Measurements from ENCODE around the gene FOXJ1.
A peak's percentile ranks its signal among the peaks of the same experiment; 100 is the strongest.

The FOXJ1 gene

DNA sequence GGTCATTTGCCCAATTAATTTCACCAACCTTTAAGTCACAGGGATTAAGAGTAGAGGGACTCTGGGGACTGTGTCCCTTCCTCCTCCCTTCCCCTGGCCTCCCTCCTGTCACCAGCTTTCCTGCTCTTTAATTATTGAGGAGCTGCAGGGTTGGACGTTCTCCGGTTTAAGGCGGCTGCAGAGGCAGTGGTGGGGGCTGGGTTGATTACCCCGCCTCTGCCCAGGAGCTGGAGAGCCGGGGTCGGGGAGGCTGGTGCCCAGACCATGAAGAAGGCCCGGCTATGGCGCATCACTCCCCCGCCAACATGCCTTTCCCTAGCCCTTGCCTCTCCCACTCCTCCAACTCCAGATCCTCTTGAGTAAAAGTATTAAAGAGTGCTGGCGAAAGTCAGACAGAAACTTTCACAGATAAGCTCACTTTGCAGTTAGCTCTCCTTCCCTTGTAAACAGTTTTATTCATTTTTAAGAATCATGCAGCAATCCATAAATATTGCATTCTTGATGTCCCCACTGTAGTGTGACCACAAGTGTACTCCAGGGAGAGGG is 1.1 kb upstream of the FOXJ1 start:
- ChIA-PET POLR2A (interaction anchor here (0.6 to 1.5 kb wide), 2 partner anchors 8 to 9 kb away, joined by 3 to 4 read pairs; no protein-coding TSS in a partner anchor), CTCF (interaction anchor here (0.6 to 4.3 kb wide), 9 partner anchors 13 to 141 kb away, joined by 3 to 38 read pairs (median 4); partner anchors contain the start of gene CDK3)
- Histone ChIP-seq H3K27ac (ENCODE audit: extremely low read depth, low read depth, low read length) (no peak overlapping the region), H3K36me3 (ENCODE audit: control insufficient read depth in 2 of 2, insufficient read depth in 1 of 2, low read length in 2 of 2) (peaks cover 0 to 17% of the 10 kb centered on the region in 2 experiments; a peak in 1 of 3 replicates), H3K4me1 (ENCODE audit: control insufficient read depth, insufficient read depth, low read length) (peaks cover 9% of the 10 kb centered on the region), H3K9me3 (ENCODE audit: control insufficient read depth, insufficient read depth, low read depth, low read length) (no peaks in the 10 kb centered on the region), H3K4me3 (ENCODE audit: low read depth, low read length) (no peak overlapping the region)
- TF ChIP-seq ZNF830 (tag by site-specific recombination; IDR thresholded peaks at IDR 0.05; ENCODE audit: low read depth) (no peak), ZBTB10 (tag by site-specific recombination; IDR thresholded peaks at IDR 0.05) (no peak), GLIS1 (tag by site-specific recombination; IDR thresholded peaks at IDR 0.05) (no peak), ZNF311 (tag by site-specific recombination; IDR thresholded peaks at IDR 0.05; ENCODE audit: borderline replicate concordance) (no peak), ZNF394 (tag by site-specific recombination; IDR thresholded peaks at IDR 0.05; ENCODE audit: borderline replicate concordance) (no peak), ZNF140 (tag by site-specific recombination; IDR thresholded peaks at IDR 0.05) (no peak), ZBTB48 (tag by site-specific recombination; IDR thresholded peaks at IDR 0.05) (no peak), KLF10 (tag by site-specific recombination; IDR thresholded peaks at IDR 0.05) (no peak), EGR2 (tag by site-specific recombination; IDR thresholded peaks at IDR 0.05; ENCODE audit: low read depth) (peak; percentile 68), ZNF16 (tag by site-specific recombination; IDR thresholded peaks at IDR 0.05; ENCODE audit: low read depth) (no peak), PRDM1 (tag by site-specific recombination; IDR thresholded peaks at IDR 0.05) (peak; percentile 93), WT1 (tag by site-specific recombination; IDR thresholded peaks at IDR 0.05) (0 out of 2 replicates have a peak, but pooled peaks have one; percentile 15), ZFHX2 (tag by site-specific recombination; conservative IDR thresholded peaks at IDR 0.05) (peak; percentile 80), ZNF621 (tag by site-specific recombination; IDR thresholded peaks at IDR 0.05) (no peak), ZNF768 (tag by site-specific recombination; IDR thresholded peaks at IDR 0.05) (no peak), ZNF335 (tag by site-specific recombination; conservative IDR thresholded peaks at IDR 0.05) (no peak), OSR2 (tag by site-specific recombination; IDR thresholded peaks at IDR 0.05) (no peak; the same call in 1 of the 2 replicates)
- TF ChIP-seq, protein P1, sequence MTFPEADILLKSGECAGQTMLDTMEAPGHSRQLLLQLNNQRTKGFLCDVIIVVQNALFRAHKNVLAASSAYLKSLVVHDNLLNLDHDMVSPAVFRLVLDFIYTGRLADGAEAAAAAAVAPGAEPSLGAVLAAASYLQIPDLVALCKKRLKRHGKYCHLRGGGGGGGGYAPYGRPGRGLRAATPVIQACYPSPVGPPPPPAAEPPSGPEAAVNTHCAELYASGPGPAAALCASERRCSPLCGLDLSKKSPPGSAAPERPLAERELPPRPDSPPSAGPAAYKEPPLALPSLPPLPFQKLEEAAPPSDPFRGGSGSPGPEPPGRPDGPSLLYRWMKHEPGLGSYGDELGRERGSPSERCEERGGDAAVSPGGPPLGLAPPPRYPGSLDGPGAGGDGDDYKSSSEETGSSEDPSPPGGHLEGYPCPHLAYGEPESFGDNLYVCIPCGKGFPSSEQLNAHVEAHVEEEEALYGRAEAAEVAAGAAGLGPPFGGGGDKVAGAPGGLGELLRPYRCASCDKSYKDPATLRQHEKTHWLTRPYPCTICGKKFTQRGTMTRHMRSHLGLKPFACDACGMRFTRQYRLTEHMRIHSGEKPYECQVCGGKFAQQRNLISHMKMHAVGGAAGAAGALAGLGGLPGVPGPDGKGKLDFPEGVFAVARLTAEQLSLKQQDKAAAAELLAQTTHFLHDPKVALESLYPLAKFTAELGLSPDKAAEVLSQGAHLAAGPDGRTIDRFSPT (tag by site-specific recombination; IDR thresholded peaks at IDR 0.05) = no peak
- TF ChIP-seq, protein P2, sequence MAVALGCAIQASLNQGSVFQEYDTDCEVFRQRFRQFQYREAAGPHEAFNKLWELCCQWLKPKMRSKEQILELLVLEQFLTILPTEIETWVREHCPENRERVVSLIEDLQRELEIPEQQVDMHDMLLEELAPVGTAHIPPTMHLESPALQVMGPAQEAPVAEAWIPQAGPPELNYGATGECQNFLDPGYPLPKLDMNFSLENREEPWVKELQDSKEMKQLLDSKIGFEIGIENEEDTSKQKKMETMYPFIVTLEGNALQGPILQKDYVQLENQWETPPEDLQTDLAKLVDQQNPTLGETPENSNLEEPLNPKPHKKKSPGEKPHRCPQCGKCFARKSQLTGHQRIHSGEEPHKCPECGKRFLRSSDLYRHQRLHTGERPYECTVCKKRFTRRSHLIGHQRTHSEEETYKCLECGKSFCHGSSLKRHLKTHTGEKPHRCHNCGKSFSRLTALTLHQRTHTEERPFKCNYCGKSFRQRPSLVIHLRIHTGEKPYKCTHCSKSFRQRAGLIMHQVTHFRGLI (tag by site-specific recombination; IDR thresholded peaks at IDR 0.05) = no peak; the same call in 1 of the 2 replicates
- TF ChIP-seq, protein P3, sequence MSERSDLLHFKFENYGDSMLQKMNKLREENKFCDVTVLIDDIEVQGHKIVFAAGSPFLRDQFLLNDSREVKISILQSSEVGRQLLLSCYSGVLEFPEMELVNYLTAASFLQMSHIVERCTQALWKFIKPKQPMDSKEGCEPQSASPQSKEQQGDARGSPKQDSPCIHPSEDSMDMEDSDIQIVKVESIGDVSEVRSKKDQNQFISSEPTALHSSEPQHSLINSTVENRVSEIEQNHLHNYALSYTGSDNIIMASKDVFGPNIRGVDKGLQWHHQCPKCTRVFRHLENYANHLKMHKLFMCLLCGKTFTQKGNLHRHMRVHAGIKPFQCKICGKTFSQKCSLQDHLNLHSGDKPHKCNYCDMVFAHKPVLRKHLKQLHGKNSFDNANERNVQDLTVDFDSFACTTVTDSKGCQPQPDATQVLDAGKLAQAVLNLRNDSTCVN (tag by site-specific recombination; optimal IDR thresholded peaks at IDR 0.05) = no peak
- TF ChIP-seq, protein P4, sequence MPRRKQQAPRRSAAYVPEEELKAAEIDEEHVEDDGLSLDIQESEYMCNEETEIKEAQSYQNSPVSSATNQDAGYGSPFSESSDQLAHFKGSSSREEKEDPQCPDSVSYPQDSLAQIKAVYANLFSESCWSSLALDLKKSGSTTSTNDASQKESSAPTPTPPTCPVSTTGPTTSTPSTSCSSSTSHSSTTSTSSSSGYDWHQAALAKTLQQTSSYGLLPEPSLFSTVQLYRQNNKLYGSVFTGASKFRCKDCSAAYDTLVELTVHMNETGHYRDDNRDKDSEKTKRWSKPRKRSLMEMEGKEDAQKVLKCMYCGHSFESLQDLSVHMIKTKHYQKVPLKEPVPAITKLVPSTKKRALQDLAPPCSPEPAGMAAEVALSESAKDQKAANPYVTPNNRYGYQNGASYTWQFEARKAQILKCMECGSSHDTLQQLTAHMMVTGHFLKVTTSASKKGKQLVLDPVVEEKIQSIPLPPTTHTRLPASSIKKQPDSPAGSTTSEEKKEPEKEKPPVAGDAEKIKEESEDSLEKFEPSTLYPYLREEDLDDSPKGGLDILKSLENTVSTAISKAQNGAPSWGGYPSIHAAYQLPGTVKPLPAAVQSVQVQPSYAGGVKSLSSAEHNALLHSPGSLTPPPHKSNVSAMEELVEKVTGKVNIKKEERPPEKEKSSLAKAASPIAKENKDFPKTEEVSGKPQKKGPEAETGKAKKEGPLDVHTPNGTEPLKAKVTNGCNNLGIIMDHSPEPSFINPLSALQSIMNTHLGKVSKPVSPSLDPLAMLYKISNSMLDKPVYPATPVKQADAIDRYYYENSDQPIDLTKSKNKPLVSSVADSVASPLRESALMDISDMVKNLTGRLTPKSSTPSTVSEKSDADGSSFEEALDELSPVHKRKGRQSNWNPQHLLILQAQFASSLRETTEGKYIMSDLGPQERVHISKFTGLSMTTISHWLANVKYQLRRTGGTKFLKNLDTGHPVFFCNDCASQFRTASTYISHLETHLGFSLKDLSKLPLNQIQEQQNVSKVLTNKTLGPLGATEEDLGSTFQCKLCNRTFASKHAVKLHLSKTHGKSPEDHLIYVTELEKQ (tag by site-specific recombination; IDR thresholded peaks at IDR 0.05; ENCODE audit: borderline replicate concordance) = no peak
- TF ChIP-seq, protein P5, sequence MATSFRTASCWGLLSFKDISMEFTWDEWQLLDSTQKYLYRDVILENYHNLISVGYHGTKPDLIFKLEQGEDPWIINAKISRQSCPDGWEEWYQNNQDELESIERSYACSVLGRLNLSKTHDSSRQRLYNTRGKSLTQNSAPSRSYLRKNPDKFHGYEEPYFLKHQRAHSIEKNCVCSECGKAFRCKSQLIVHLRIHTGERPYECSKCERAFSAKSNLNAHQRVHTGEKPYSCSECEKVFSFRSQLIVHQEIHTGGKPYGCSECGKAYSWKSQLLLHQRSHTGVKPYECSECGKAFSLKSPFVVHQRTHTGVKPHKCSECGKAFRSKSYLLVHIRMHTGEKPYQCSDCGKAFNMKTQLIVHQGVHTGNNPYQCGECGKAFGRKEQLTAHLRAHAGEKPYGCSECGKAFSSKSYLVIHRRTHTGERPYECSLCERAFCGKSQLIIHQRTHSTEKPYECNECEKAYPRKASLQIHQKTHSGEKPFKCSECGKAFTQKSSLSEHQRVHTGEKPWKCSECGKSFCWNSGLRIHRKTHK (tag by site-specific recombination; IDR thresholded peaks at IDR 0.05) = no peak

All from HEK293 (cell line).